PC-3 (cell line): ENCODE data around the gene RCCD1. TPM values are rescaled to one million over a fixed set of nuclear protein-coding genes. Genes with fewer than 3 reads are reported as not detected.

ENCODE experiments used
- ATAC-seq: fragments of 200-7000 bp; cut with Tn5 transposase; 2 replicates; pipeline ENCODE4 v1.9.1; 2020; ENCODE audit warnings: mild to moderate bottlenecking, moderate library complexity
- BruUV-seq: library from RNA; stranded (reverse); fragments of 400-500 nt; replicated peaks from 2 replicates; lab custom pipeline; 2021; lab: Mats Ljungman, UMichigan
- CTCF ChIA-PET: fragments of 300-600 bp; sonication (Branson Sonifier 250); formaldehyde crosslinking; loops from one replicate; lab custom pipeline; 2022; ENCODE audit warnings: antibody characterized with exemption; lab: Charles Lee
- POLR2A ChIA-PET: fragments of 300-600 bp; sonication (Branson Sonifier 250); formaldehyde crosslinking; loops from one replicate; lab custom pipeline; 2022; ENCODE audit warnings: antibody characterized with exemption; ENCODE audit not compliant: unreplicated experiment; lab: Charles Lee
- DNase-seq: peaks from one replicate; pipeline ENCODE4 v3.0.0-alpha.2; 2015
- H2AFZ ChIP-seq: fragments of 300-600 bp; sonication (generic); 2 replicates; pipeline ENCODE4 v1.6.0; 2016; ENCODE audit warnings: antibody characterized with exemption, low read length
- H3F3A ChIP-seq: fragments of 300-600 bp; sonication (generic); one replicate; pipeline ENCODE4 v1.6.0; 2017; ENCODE audit warnings: antibody characterized with exemption, low read length, control low read depth, mild to moderate bottlenecking; ENCODE audit not compliant: unreplicated experiment
- H3K27ac ChIP-seq: fragments of 300-600 bp; sonication (generic); 2 replicates; pipeline ENCODE4 v1.5.1; 2016; ENCODE audit warnings: mild to moderate bottlenecking, low read length
- H3K27me3 ChIP-seq: fragments of 300-600 bp; sonication (generic); 2 replicates; pipeline ENCODE4 v1.6.1; 2016; ENCODE audit warnings: low read length, mixed read lengths
- H3K36me3 ChIP-seq: fragments of 300-600 bp; sonication (generic); 2 replicates; pipeline ENCODE4 v1.6.1; 2016; ENCODE audit warnings: low read depth, mixed run types, low read length, mixed read lengths
- H3K4me1 ChIP-seq: fragments of 300-600 bp; sonication (generic); 2 replicates; pipeline ENCODE4 v1.5.1; 2016; ENCODE audit warnings: low read length; ENCODE audit not compliant: insufficient read depth
- H3K4me2 ChIP-seq: fragments of 300-600 bp; sonication (generic); 2 replicates; pipeline ENCODE4 v1.6.0; 2016; ENCODE audit warnings: low read length
- H3K4me3 ChIP-seq: fragments of 300-600 bp; sonication (generic); 2 replicates; pipeline ENCODE4 v1.5.1; 2016; ENCODE audit warnings: mild to moderate bottlenecking, low read length, mixed read lengths
- H3K79me2 ChIP-seq: fragments of 300-600 bp; sonication (generic); 2 replicates; pipeline ENCODE4 v1.6.1; 2017; ENCODE audit warnings: low read length, mixed read lengths
- H3K9ac ChIP-seq: fragments of 300-600 bp; sonication (generic); 2 replicates; pipeline ENCODE4 v1.6.0; 2016; ENCODE audit warnings: mild to moderate bottlenecking, low read length
- H3K9me2 ChIP-seq: fragments of 300-600 bp; sonication (generic); replicated peaks from 2 replicates; pipeline ENCODE4 v1.6.1; 2016; ENCODE audit warnings: mixed run types, low read length, mixed read lengths
- H3K9me3 ChIP-seq: fragments of 300-600 bp; sonication (generic); 2 replicates; pipeline ENCODE4 v1.6.1; 2016; ENCODE audit warnings: low read length, mixed read lengths
- H4K20me1 ChIP-seq: fragments of 300-600 bp; sonication (generic); 2 replicates; pipeline ENCODE4 v1.6.1; 2016; ENCODE audit warnings: low read length, mixed read lengths
- EZH2 ChIP-seq: fragments of 300-600 bp; sonication (generic); IDR thresholded peaks from one replicate; pipeline ENCODE4 v1.6.1; 2017; ENCODE audit warnings: antibody characterized with exemption, mild to moderate bottlenecking, low read length; ENCODE audit not compliant: unreplicated experiment
- EZH2phosphoT487 ChIP-seq: fragments of 300-600 bp; sonication (generic); IDR thresholded peaks from 2 replicates; pipeline ENCODE4 v1.6.1; 2018; ENCODE audit warnings: mild to moderate bottlenecking, antibody characterized with exemption, low read length, borderline replicate concordance
- intact Hi-C: fragments of 100-400 bp; cut with micrococcal nuclease; formaldehyde crosslinking; loops from 2 replicates; pipeline ENCODE4 v1.9.0; 2023
- total RNA-seq: library from RNA; depleted of rRNA; stranded (reverse); fragments of >200 nt; gene quantifications from 2 replicates; pipeline ENCODE4 v1.2.3, GENCODE V29; 2014
- TF ChIP-seq, protein P1 (sequence below): fragments of 300-600 bp; sonication (generic); conservative IDR thresholded peaks from 2 replicates; pipeline ENCODE4 v1.5.1; 2017; ENCODE audit warnings: antibody characterized with exemption, low read depth, mild to moderate bottlenecking, low read length

RCCD1 gene
- total RNA-seq, 1 experiment from 2014 or later = 9.2 TPM

DNA sequence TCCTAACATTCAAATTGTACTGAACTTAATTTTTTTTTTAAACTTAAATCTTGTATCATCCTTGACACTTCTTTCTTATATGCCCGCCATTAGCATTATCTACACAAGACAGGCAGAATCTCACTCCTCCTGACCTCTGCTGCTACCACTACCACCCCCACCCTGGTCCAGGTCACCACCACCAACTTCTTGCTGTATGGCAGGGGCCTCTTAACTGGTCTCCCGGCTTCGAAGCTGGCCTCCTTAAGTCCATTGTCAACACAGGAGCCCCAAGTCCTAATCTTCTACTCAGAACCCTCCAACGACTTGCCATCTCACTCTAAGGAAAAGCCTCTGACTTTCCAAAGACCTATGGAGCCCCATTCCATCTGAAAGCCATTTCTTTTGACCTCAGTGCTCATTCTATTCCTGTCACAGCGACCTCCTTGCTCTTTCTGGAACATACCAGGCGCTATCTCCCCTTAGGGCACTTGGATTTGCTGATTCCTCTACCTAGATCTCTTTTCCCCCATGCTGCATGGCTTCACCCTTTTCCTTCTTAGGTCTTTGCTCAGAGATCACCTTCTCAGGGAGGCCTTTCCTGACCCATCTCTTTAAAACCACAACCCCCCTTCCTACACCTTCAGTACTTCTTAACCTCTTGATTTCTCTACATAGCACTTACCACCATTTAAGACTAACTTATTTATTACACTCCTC lies 37.1 kb downstream of the RCCD1 start:
- peaks cover 10% of the 10 kb centered on the region; the same call in 1 of the 2 replicates for H4K20me1 ChIP-seq
- ATAC-seq (no peak), DNase-seq (no peak)
- H3K4me1 ChIP-seq = peaks cover 5% of the 10 kb centered on the region; the same call in 1 of the 2 replicates
- POLR2A ChIA-PET = no interaction called here
- no peaks in the 10 kb centered on the region for H3K27me3 ChIP-seq
- H2AFZ ChIP-seq = no peak overlapping the region
- no peaks in the 10 kb centered on the region for H3K36me3 ChIP-seq
- no TSS peak for BruUV-seq
- no peak overlapping the region for H3K9ac ChIP-seq
- intact Hi-C loops = loop anchor here (5.0 kb wide), 2 partner anchors 34 to 59 kb away; partner anchors contain the start of gene HDDC3
- no peak overlapping the region for H3K4me3 ChIP-seq
- H3K9me3 ChIP-seq = no peaks in the 10 kb centered on the region
- no peaks in the 10 kb centered on the region for H3K9me2 ChIP-seq
- no peak overlapping the region for H3K27ac ChIP-seq
- no peaks in the 10 kb centered on the region for H3F3A ChIP-seq
- CTCF ChIA-PET = no interaction called here
- no peak for TF ChIP-seq EZH2
- TF ChIP-seq, protein P1, sequence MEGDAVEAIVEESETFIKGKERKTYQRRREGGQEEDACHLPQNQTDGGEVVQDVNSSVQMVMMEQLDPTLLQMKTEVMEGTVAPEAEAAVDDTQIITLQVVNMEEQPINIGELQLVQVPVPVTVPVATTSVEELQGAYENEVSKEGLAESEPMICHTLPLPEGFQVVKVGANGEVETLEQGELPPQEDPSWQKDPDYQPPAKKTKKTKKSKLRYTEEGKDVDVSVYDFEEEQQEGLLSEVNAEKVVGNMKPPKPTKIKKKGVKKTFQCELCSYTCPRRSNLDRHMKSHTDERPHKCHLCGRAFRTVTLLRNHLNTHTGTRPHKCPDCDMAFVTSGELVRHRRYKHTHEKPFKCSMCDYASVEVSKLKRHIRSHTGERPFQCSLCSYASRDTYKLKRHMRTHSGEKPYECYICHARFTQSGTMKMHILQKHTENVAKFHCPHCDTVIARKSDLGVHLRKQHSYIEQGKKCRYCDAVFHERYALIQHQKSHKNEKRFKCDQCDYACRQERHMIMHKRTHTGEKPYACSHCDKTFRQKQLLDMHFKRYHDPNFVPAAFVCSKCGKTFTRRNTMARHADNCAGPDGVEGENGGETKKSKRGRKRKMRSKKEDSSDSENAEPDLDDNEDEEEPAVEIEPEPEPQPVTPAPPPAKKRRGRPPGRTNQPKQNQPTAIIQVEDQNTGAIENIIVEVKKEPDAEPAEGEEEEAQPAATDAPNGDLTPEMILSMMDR = no peak
- no peak for TF ChIP-seq EZH2phosphoT487
- peaks cover 90% of the 10 kb centered on the region for H3K79me2 ChIP-seq
- H3K4me2 ChIP-seq = peak overlapping the region; percentile 3

DNA sequence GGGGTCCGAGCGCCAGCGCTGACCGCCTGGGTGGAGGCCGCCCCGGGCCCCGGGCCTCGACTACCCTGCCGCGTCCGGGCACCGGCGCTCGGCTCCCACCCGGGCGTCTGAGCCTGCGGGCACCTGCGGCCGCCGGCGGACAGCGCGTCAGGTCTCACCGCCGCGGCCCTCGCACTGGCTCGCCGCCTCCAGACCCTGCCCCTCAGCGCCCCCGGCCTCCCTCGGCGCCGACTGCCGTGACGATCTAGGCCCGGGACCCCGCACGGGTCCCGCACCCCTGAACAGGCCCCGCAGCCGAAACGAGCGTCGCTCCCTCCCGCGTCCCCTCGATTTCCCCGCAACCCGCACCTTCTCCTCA lies 39.4 kb downstream of the RCCD1 start:
- ATAC-seq (peak; percentile 7), DNase-seq (no peak)
- no peaks in the 10 kb centered on the region for H3F3A ChIP-seq
- BruUV-seq = no TSS peak
- peak overlapping the region; percentile 92 for H3K4me2 ChIP-seq
- no peaks in the 10 kb centered on the region for H3K27me3 ChIP-seq
- TF ChIP-seq EZH2 = no peak
- no peak for TF ChIP-seq EZH2phosphoT487
- TF ChIP-seq, protein P1 = no peak
- peak overlapping the region; percentile 72 for H3K4me3 ChIP-seq
- no peaks in the 10 kb centered on the region for H3K9me2 ChIP-seq
- peak overlapping the region; percentile 58 for H3K27ac ChIP-seq
- no peaks in the 10 kb centered on the region for H3K9me3 ChIP-seq
- intact Hi-C loops = loop anchor here (5.0 kb wide), 2 partner anchors 37 to 62 kb away; partner anchors contain the start of gene HDDC3
- H3K79me2 ChIP-seq = peaks cover 67% of the 10 kb centered on the region
- H2AFZ ChIP-seq = peak overlapping the region; percentile 91
- CTCF ChIA-PET = no interaction called here
- POLR2A ChIA-PET = interaction anchor here (1.0 kb wide), 1 partner anchor 45 kb away, joined by 4 read pairs; no protein-coding TSS in a partner anchor
- H3K4me1 ChIP-seq = peaks cover 5% of the 10 kb centered on the region; the same call in 1 of the 2 replicates
- H3K9ac ChIP-seq = peak overlapping the region; percentile 94
- H4K20me1 ChIP-seq = no peaks in the 10 kb centered on the region
- H3K36me3 ChIP-seq = peaks cover 10% of the 10 kb centered on the region
